ENCODE data around the gene APMAP.

DNA sequence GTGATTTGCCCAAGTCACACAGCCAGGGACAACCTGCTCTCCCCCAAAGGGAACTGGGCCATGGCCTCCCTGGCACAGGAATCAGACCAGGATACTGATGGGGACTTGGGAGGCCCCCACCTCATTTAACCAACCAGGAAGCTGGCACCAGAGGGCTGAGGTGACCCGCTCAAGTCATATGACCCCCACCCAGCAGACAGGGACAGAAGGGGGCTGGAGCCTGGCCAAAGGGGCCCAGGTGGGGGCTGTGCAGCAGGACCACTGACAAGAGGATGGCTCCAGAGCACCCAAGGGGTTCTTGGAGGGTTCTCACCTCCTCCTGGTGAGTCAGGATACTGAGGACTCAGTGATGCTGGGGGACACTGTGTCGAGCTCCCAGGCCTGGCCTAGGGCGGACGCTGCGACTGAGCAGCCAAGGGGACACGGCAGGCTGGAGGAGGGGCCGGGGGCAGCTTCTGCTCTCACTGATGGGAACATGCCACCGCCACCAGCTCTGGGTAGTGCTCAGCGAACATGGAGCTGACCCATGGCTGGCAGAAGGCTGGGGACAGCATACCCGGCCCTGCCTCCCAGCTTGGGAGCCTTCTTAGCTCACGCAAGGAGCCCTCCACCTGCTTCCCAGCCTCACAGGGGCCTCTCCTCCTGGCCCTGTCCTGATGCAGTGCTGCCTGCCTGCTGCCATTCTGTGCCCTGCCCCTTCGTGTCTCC lies 42.3 kb downstream of the APMAP start:
- TF ChIP-seq POLR2AphosphoS5 (IDR thresholded peaks at IDR 0.05; ENCODE audit: insufficient read depth in 1 of 2, low read depth in 1 of 2) (no peak), POLR2A (IDR thresholded peaks at IDR 0.05) (no peak)
- TF ChIP-seq, protein P1, sequence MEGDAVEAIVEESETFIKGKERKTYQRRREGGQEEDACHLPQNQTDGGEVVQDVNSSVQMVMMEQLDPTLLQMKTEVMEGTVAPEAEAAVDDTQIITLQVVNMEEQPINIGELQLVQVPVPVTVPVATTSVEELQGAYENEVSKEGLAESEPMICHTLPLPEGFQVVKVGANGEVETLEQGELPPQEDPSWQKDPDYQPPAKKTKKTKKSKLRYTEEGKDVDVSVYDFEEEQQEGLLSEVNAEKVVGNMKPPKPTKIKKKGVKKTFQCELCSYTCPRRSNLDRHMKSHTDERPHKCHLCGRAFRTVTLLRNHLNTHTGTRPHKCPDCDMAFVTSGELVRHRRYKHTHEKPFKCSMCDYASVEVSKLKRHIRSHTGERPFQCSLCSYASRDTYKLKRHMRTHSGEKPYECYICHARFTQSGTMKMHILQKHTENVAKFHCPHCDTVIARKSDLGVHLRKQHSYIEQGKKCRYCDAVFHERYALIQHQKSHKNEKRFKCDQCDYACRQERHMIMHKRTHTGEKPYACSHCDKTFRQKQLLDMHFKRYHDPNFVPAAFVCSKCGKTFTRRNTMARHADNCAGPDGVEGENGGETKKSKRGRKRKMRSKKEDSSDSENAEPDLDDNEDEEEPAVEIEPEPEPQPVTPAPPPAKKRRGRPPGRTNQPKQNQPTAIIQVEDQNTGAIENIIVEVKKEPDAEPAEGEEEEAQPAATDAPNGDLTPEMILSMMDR (IDR thresholded peaks at IDR 0.05): no peak
